GM18951 (cell line): ENCODE results near the gene DIAPH3.
"Not testable (repeated sequence)": the region's sequence is repeated elsewhere in the genome, so short reads cannot be mapped to it uniquely, and the experiment has no call there.

ENCODE experiments used
- POLR2A ChIP-seq: IDR thresholded peaks from 4 replicates; pipeline ENCODE4 v1.6.1; 2011; ENCODE audit warnings: mild to moderate bottlenecking; ENCODE audit not compliant: insufficient read length, insufficient read depth; ENCODE audit errors: extremely low read depth
- in situ Hi-C: fragments of 300-500 bp; cut with MboI; formaldehyde crosslinking; loops from one replicate; pipeline ENCODE4 v1.12.0; 2022; ENCODE audit warnings: low sequenced_read_pairs, mixed read lengths, inconsistent platforms; ENCODE audit not compliant: unreplicated experiment

DIAPH3 gene

DNA sequence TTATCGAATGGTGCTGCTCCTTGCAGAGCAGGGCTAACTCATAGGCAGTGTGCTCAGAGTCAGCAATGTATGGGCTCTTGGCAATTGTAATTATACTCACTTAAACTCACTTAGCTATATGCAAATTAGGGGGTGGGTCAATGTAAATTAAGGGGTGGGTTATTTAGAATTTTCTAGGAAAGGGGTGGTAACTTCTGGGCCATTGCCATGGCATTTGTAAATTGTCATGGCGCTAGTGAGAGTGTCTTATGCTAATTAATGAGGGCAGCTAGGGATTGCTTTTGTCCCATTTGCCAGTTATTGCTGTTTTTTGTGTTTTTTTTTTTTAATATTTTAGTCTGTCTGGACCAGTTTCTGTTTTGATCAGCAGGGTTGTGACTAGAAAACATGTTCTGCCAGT is 68.4 kb downstream of the DIAPH3 start:
- TF ChIP-seq POLR2A = no peak
- in situ Hi-C loops = no loop called here

DNA sequence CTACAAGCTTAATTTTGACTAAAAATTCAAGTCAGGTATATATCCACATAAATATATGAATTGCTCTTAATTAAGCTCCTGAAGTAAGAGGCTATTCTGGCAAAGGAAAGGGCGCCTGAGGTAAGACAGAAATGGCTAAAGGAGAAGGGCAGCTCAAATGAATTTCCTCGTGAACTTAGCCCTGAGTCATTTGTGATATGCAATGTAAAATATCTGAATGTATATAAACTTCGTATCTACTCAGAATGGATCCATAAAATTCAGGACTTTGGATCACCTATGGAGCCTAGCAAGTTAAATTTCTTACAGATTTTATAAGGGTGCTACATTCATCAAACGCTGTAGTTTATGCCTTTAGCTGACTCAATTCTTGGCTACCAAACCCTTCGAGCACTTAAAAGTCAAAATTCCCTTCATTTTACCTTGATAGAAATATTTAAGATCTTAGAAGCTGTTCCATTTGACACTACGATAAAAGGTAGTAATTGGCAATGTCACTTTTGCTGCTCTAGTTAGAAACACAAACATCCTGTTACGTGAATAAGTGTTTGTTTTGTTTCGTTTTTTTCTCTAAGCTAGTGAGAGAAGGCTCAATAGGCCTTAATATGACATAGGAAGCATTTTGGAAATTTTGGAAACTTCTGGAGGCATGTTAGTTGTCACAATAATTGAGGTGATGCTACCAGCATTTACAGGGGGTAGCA is 69.2 kb downstream of the DIAPH3 start:
- in situ Hi-C loops = no loop called here
- TF ChIP-seq POLR2A = no peak

DNA sequence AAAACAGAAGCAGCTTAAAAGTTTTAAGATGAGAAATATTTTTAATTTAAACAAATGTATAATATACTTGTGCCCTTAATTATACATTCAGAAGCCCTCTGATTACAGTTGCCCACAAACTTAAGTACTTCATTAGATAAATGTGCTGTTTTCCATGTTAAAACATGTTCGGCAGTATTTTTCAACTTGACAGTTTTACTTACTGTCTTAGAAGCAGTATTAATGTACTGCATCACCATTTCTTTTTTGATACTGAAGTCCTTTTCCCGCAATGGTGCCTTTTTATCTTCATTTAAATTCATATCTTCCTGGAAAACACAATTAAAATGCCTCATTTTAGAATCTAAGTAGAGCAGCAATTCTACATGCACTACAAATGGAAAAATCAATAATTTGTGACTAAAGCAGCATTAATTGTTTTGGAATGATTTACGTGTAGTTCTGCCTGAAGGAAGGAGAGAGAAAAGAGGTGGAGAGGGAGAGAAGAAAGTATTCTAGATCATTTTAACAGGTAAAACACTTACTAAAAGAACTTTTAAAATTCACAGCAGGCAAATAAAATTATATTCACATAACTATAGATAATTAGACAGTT is 70.2 kb downstream of the DIAPH3 start:
- TF ChIP-seq POLR2A = no peak
- in situ Hi-C loops = no loop called here

DNA sequence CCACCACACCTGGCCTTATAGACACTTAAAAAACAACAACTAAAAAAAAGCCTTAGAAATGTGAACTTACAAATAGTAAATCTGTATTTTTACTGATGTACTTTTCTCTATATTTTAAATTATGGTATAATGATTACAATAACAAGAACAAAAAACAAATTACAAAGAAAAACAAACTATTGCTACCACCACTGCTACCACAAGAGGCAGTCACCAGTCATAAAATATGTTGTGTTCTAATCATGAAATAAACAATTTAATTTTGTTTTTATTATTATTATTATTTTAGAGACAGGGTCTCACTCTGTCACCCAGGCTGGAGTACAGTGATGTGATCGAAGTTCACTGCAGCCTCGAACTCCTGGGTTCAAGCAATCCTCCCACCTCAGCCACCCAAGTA is 72.2 kb downstream of the DIAPH3 start:
- in situ Hi-C loops = no loop called here
- TF ChIP-seq POLR2A = no peak

DNA sequence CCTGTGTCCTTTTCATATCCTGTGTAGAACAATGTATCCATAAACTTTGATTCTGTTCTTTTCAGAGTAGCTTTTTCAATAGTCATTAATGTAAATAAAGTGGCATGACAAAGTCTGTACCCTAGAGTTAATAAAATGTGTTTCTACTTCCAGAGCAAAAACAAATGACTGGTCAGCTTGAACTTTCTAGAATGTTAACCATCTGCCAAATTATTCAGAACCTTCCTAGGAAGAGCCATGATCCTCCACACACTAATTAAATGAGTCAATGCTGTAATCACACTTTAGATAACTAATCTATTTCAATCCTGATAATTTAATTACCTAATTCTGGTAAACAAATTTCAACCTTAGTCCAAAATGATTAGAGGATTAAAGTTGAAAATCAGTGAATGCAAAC is 73.2 kb downstream of the DIAPH3 start:
- TF ChIP-seq POLR2A = no peak
- in situ Hi-C loops = no loop called here

DNA sequence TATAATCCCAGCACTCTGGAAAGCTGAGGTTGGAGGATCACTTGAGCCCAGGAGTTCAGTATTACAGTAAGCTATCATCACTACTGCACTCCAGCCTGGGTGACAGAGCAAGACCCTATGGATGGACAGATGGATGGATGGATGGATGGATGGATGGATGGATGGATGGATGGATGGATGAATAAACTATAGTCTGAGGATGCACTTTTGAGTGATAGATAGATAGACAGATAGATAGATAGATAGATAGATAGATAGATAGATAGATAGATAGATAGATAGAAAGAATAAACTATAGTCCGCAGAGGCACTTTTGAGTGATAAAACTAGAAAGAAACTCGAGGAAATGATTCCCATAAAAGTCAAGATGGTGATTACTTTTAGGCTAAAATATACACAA is 79.9 kb downstream of the DIAPH3 start:
- in situ Hi-C loops = not testable (repeated sequence)

DNA sequence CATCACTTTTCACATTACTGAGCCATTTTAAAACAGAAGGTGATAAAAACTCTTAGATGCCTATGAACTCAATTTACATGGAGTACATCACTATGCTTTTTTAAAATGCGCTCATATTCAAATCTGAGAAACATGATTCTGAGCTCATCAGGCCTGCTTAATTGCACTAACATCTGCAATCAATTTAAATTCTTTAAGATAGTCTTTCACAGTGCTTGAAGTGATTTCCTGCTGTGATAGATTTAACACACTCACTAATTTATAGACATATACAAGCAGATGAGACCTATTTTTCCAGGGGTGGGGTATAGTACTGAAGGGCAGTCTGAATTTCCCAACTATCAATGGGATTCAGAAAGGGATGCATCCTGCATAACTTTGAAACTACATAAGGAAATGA is 82.9 kb downstream of the DIAPH3 start:
- no peak for TF ChIP-seq POLR2A
- in situ Hi-C loops = no loop called here

DNA sequence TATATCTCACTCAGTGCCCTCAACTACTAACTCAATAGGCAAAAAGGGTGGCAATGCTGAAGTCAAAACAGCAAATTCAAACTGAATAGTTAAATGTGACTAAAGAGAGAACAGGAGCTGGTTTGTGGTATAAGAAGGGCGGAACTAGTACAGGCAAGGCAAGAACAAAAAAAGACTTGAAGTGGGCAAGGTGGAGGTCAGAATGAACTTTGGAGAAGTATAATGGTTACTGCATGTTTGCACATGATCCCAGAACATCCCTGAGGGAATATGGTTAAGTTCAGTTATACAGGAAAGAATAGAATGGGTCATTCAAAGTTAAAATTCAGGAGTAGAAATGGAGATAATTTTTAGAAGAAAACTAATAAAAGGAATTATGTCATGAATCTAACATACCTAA is 85.5 kb downstream of the DIAPH3 start:
- no peak for TF ChIP-seq POLR2A
- in situ Hi-C loops = no loop called here

DNA sequence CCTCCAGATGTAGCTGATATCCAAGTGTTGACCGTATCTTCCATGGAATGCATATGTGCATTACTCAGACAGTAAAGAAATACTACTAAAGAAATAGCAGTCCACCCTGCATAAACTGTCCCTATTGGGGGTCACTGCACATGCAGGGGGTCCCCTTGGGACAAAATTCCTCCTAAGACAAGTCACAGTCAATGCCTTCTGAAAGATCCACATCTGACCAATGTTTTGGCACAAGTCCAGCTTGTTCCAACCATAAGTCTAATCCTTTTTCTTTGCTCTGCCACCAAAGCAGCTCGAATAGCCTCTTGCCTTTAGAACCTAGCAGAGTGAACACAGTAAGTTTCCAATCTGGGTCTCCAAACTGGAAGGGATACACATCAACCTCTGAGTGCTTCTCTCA is 87.9 kb downstream of the DIAPH3 start:
- TF ChIP-seq POLR2A = no peak
- in situ Hi-C loops = no loop called here

DNA sequence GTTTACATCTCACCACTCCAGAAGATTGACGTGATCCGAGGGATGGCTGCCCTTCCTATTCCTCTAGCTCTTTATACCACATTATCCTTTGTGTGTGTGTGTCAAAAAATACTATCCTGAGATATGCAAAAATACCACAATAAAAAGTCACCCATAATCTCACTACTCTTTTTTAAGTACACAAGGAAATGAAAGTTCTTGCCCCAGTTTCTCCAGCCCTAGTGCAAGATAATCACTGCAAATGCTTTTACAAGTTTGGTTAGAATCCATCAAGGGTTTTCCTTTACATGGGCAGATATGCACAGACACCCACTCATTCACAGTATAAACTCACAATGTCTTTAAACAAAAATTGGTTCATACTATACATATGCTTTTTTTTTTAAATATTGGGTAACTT is 89.3 kb downstream of the DIAPH3 start:
- in situ Hi-C loops = no loop called here

DNA sequence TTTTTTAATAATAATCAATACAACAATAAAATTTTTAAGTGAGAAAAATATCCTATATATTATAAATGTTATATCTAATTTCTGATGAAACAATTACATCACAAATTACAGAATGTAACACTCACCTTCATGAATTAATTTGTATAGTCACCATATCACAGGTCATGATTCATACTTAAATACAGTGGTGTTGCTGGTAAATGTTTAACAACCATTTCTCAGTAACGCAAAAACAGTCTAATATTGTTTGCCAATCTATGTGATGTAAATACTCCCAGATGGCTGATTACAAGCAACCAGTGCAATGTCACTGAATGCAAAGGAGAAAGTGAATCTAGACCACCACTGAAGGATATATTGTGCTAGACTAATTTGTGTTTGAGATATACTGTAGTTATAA is 97.5 kb downstream of the DIAPH3 start:
- in situ Hi-C loops = no loop called here
- no peak for TF ChIP-seq POLR2A

More for the DNA sequence above, 89.3 kb downstream of the DIAPH3 start:
- TF ChIP-seq POLR2A = no peak

DNA sequence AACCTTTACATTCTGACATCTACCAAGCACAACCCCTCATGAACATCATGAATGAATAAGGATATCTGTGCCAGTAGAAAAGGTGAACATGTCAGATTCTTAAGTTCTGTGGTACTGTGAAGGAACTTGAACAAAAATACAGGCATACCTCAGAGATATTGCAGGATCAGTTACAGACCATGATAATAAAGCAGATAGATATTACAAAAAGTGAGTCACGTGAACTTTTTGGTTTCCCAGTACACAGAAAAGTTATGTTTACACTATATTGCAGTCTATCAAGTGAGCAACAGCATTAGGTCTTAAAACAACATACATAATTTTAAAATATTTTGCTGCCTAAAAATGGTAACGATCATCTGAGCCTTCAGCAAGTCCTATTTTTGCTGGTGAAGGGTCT is 101.2 kb downstream of the DIAPH3 start:
- in situ Hi-C loops = no loop called here
- TF ChIP-seq POLR2A = no peak

DNA sequence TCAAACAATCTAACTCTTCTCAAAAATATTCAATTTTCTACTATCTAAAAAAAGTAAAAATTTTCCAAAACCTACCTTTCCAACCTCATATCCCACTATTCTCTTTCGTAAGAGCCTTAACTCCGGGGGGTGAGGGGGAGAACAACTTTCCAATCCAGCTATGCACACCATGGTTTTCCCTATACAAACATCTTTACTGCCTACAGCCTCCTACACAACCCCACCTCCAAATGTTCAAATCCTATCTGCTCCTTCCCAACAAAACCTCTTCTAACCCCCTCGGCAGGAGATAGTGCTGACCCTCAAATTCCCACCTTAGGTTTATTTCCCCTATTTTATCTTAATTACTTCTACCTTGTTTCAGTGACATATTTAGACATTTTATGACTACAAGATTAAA is 102.0 kb downstream of the DIAPH3 start:
- in situ Hi-C loops = no loop called here

DNA sequence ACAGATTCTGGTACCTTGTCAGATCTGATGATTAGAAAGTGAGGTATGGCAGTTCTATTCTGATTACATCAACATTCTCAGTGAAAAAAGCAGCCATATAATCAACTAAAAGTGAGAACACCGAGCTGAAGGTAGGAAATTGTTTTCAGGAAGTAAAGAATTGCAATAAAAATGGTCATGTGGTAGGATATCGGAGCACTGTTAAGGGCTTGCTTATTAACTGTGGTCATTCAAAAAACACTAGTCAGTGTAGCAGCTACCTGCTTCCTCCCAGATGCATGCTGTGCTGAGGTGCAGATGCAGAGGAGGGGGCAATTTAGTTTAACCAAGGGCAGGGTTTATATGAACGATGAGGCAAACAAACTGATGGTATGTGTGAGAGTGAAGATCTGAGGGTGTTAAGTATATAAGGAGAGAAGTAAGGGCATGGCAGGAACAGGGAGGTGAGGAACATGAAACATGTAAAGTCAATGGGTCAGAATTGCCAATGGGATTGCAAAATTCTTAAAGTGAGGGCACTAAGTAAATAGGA is 111.9 kb downstream of the DIAPH3 start:
- no peak for TF ChIP-seq POLR2A
- in situ Hi-C loops = no loop called here

More for the DNA sequence above, 102.0 kb downstream of the DIAPH3 start:
- TF ChIP-seq POLR2A = no peak

DNA sequence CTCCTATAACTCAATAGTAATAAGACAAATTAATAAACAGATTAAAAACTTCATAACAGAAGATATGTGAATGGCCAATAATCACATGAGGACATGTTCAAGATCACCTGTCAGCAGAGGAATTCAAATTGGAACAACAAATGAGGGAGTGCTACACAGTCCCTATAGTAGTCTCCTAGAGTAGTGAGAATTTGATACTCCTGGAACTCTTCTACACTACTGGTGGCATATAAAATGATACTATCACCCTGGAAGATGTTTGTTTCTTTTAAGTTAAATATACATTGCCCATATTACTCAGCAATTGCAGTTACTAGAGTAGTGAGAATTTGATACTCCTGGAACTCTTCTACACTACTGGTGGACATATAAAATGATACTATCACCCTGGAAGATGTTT is 115.4 kb downstream of the DIAPH3 start:
- in situ Hi-C loops = not testable (repeated sequence)
